Measurements from ENCODE around the gene DNAH11. TPM values are rescaled to one million over a fixed set of nuclear protein-coding genes. Genes with fewer than 3 reads are reported as not detected.

The DNAH11 gene
- total RNA-seq, 1 experiment from 2014 or later: 1.6 TPM

DNA sequence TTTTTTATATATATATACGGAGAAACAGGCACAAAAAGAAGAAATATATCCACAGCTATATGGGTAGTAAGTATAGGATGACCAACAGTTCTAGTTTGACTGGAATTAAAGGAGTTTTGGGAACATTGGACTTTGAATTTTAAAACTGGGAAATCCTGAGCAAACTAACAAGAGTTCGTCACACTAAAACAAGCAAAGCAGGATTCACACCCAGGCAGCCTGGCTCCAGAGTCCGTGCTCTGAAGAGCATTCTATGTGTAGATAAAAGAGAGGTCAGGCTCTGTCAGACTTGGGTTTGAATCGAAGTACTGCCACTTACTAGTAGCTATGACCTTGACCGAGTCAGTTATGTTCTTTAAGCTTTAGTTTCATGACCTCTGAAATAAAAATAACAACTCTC lies 191.0 kb downstream of the DNAH11 start:
- no peaks in the 10 kb centered on the region for H3K4me1 ChIP-seq (ENCODE audit: insufficient read depth, low read length)

DNA sequence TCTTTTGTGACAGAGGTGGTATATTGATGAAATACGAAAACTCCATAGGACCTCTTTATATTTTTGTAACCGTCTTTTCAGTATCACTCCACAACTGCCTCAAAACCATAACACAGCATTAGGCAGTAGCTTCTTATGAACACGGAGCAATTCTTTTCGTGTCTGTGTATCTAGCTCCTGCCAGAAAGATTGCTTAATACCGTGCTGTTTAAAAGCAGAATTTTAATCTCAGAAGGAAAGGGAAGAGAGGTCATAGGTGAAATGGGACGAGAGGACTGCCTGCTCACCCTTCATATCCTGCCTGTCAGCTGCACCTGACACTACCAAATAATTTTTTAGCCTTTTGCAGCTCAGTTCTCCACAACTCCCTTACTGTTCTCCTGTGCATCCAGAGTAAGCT lies 200.7 kb downstream of the DNAH11 start:
- no peak for DNase-seq
- ChIA-PET CTCF (no interaction called here), POLR2A (ENCODE audit: unreplicated experiment) (interaction anchor here (0.5 kb wide), 1 partner anchor 10 kb away, joined by 3 read pairs; no protein-coding TSS in a partner anchor)
- intact Hi-C loops (cut with micrococcal nuclease): no loop called here
- TF ChIP-seq, protein P1, sequence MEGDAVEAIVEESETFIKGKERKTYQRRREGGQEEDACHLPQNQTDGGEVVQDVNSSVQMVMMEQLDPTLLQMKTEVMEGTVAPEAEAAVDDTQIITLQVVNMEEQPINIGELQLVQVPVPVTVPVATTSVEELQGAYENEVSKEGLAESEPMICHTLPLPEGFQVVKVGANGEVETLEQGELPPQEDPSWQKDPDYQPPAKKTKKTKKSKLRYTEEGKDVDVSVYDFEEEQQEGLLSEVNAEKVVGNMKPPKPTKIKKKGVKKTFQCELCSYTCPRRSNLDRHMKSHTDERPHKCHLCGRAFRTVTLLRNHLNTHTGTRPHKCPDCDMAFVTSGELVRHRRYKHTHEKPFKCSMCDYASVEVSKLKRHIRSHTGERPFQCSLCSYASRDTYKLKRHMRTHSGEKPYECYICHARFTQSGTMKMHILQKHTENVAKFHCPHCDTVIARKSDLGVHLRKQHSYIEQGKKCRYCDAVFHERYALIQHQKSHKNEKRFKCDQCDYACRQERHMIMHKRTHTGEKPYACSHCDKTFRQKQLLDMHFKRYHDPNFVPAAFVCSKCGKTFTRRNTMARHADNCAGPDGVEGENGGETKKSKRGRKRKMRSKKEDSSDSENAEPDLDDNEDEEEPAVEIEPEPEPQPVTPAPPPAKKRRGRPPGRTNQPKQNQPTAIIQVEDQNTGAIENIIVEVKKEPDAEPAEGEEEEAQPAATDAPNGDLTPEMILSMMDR (conservative IDR thresholded peaks at IDR 0.05; ENCODE audit: low read depth, low read length): no peak
- TF ChIP-seq EZH2 (IDR thresholded peaks at IDR 0.05; ENCODE audit: low read length, unreplicated experiment) (no peak), EZH2phosphoT487 (IDR thresholded peaks at IDR 0.05; ENCODE audit: borderline replicate concordance, low read length) (no peak)
- ATAC-seq: no peak
- H3K9ac ChIP-seq (ENCODE audit: low read length): no peak overlapping the region
- no peaks in the 10 kb centered on the region for H3K36me3 ChIP-seq (ENCODE audit: low read depth, low read length)
- H3K27me3 ChIP-seq (ENCODE audit: low read length): peaks cover 60% of the 10 kb centered on the region
- no peaks in the 10 kb centered on the region for H4K20me1 ChIP-seq (ENCODE audit: low read length)
- no peaks in the 10 kb centered on the region for H3F3A ChIP-seq (ENCODE audit: low read length, unreplicated experiment)
- BruUV-seq (replicated peaks): no TSS peak
- no peak overlapping the region for H2AFZ ChIP-seq (ENCODE audit: low read length)
- H3K4me3 ChIP-seq (ENCODE audit: low read length): no peak overlapping the region
- no peaks in the 10 kb centered on the region for H3K9me3 ChIP-seq (ENCODE audit: low read length)
- no peak overlapping the region for H3K4me2 ChIP-seq (ENCODE audit: low read length)
- no peaks in the 10 kb centered on the region for H3K4me1 ChIP-seq (ENCODE audit: insufficient read depth, low read length)
- H3K79me2 ChIP-seq (ENCODE audit: low read length): no peaks in the 10 kb centered on the region
- H3K27ac ChIP-seq (ENCODE audit: low read length): no peak overlapping the region
- no peaks in the 10 kb centered on the region for H3K9me2 ChIP-seq (replicated peaks; ENCODE audit: low read length)

More for the DNA sequence above, 191.0 kb downstream of the DNAH11 start:
- H3K9me2 ChIP-seq (replicated peaks; ENCODE audit: low read length): no peaks in the 10 kb centered on the region
- H3K27ac ChIP-seq (ENCODE audit: low read length): no peak overlapping the region
- ChIA-PET POLR2A (ENCODE audit: unreplicated experiment) (interaction anchor here (0.6 kb wide), 1 partner anchor 28 kb away, joined by 3 read pairs; no protein-coding TSS in a partner anchor), CTCF (no interaction called here)
- H3F3A ChIP-seq (ENCODE audit: low read length, unreplicated experiment): no peaks in the 10 kb centered on the region
- no peak for ATAC-seq
- no peaks in the 10 kb centered on the region for H3K9me3 ChIP-seq (ENCODE audit: low read length)
- BruUV-seq (replicated peaks): no TSS peak
- intact Hi-C loops (cut with micrococcal nuclease): no loop called here
- H3K9ac ChIP-seq (ENCODE audit: low read length): no peak overlapping the region
- no peak overlapping the region for H3K4me2 ChIP-seq (ENCODE audit: low read length)
- no peak for DNase-seq
- H2AFZ ChIP-seq (ENCODE audit: low read length): no peak overlapping the region
- no peak overlapping the region for H3K4me3 ChIP-seq (ENCODE audit: low read length)
- peaks cover 45% of the 10 kb centered on the region for H3K27me3 ChIP-seq (ENCODE audit: low read length)
- TF ChIP-seq, protein P1 (conservative IDR thresholded peaks at IDR 0.05; ENCODE audit: low read depth, low read length): no peak
- TF ChIP-seq EZH2phosphoT487 (IDR thresholded peaks at IDR 0.05; ENCODE audit: borderline replicate concordance, low read length): no peak
- TF ChIP-seq EZH2 (IDR thresholded peaks at IDR 0.05; ENCODE audit: low read length, unreplicated experiment): no peak
- H4K20me1 ChIP-seq (ENCODE audit: low read length): no peaks in the 10 kb centered on the region
- H3K79me2 ChIP-seq (ENCODE audit: low read length): no peaks in the 10 kb centered on the region
- H3K36me3 ChIP-seq (ENCODE audit: low read depth, low read length): no peaks in the 10 kb centered on the region

DNA sequence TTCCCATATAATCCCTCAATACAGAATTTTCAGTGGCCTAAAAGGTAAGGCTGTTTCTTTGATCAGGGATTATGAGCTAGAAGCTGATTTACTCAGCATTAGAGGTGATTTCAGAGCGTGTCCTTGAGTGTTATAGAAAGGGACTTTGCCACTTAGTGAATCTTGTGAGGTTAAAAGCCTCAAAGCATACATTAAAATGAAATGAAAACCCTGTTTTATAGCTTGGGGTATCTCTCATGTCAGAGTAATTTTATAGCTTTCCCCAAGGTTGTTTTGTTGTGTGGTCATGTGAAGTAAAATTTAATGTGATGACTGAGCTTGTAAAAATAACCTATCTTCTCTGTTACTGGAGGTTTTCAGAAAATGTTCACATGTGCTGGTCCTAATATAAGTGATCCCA lies 204.1 kb downstream of the DNAH11 start:
- intact Hi-C loops (cut with micrococcal nuclease): no loop called here
- Histone ChIP-seq H4K20me1 (ENCODE audit: low read length) (no peaks in the 10 kb centered on the region), H2AFZ (ENCODE audit: low read length) (no peak overlapping the region), H3K4me1 (ENCODE audit: insufficient read depth, low read length) (no peaks in the 10 kb centered on the region), H3F3A (ENCODE audit: low read length, unreplicated experiment) (no peaks in the 10 kb centered on the region), H3K4me3 (ENCODE audit: low read length) (no peak overlapping the region), H3K9me2 (replicated peaks; ENCODE audit: low read length) (no peaks in the 10 kb centered on the region), H3K36me3 (ENCODE audit: low read depth, low read length) (no peaks in the 10 kb centered on the region), H3K9me3 (ENCODE audit: low read length) (no peaks in the 10 kb centered on the region), H3K27ac (ENCODE audit: low read length) (no peak overlapping the region), H3K4me2 (ENCODE audit: low read length) (no peak overlapping the region), H3K27me3 (ENCODE audit: low read length) (peaks cover 53% of the 10 kb centered on the region), H3K9ac (ENCODE audit: low read length) (no peak overlapping the region), H3K79me2 (ENCODE audit: low read length) (no peaks in the 10 kb centered on the region)
- TF ChIP-seq, protein P1 (conservative IDR thresholded peaks at IDR 0.05; ENCODE audit: low read depth, low read length): no peak
- no peak for TF ChIP-seq EZH2 (IDR thresholded peaks at IDR 0.05; ENCODE audit: low read length, unreplicated experiment)
- TF ChIP-seq EZH2phosphoT487 (IDR thresholded peaks at IDR 0.05; ENCODE audit: borderline replicate concordance, low read length): no peak
- no TSS peak for BruUV-seq (replicated peaks)
- DNase-seq (no peak), ATAC-seq (no peak)
- ChIA-PET POLR2A (ENCODE audit: unreplicated experiment) (no interaction called here), CTCF (no interaction called here)

Measured in PC-3 (cell line).